DMS114 treated with DMSO at 0.1 percent for 48 hours (cell line): Measurements from ENCODE around the gene PARVA.

Source experiments
- DNase-seq: peaks from one replicate; lab custom pipeline; 2025; ENCODE audit not compliant: unreplicated experiment; lab: John Stamatoyannopoulos, UW

Gene PARVA

DNA sequence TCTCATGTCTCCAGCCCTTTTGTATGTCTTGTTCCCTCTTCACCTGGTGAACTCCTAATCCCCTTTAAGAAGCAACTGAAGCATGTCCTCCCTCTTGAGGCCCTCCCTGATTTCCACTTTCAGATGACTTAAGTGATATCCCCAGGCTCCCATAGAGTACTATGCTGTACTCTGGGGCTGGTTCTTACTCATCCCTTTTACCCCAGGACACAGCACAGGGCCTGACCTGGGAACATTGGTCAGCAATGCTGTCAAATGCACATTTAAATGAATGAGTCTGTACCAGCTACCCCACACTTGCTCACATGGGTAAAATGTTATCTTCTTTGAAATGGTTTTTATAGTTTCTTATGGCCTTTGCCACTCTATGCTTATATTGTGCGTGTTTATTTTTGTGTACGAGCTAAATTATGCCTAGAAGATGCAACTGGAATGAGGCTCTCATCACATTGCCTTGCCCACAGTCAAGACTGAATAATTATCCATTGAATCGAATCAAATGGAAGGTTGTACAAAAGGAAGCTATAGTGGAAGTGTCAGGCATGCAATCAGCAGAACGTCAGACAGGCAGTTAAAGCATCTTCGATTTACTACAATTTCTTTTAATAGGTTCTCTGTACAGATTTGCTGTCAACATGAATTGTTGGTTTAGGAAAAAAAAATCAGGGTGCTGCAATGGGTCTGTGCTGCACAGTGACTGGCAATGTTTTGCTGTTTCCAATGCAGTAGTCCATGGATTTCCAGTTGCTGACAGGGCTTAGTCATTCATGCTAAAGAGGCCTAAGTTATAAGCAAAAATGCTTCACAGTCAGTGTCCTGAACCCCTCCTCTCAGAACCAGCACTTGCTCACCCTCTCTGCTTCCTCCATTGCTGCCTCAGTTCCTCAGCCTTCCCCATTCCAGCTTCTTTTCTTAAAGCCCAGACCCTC is 79.5 kb downstream of the PARVA start:
- DNase-seq, result no peak

- no peak for DNase-seq
Measured at GRCh38 chr11:12458042-12458441, 80.7 kb downstream of the PARVA start.

DNA sequence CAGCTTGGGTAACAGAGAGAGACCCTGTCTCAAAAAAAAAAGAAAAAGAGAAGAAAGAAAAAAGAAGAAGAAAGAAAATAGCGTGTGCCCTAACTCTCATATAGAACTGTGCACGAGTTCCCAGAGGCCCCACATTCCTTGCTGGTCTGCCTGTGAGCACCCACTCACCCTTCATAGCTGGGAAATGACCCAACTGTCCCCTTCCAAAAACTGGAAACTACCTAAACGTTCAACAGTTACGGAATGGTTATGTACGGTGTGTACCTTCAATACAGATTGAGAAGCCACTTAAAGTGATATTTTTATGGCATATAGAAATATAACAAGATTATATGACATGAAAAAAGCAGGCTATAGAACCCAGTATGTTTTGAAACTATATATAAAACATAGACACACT is 82.0 kb downstream of the PARVA start:
- no peak for DNase-seq

DNA sequence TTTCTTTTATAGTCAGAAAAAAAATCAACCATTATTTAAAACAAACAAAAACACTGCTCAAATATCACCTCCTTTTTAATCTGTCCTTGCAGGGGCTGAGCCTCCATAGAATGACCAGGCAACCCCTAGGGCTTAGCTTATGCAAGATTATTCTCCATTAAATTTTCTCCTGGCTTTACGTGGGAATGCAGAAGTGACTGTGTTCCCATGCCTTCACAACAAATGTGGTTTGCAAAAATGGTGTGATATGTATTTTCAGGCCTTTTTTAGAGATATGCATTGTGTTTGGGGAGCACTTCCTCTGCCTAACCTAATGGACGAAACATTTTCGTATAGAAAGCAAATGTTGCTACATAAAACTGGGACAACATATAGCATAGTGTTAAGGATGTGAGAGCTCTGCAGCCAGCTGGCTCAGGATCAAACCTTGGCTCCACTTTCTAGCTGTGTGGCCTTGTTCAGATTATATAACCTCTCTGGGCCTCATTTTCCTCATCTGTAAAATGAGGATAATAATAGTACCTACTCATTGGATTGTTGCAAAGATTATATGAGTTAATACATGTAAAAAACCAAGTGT is 82.6 kb downstream of the PARVA start:
- DNase-seq, result no peak

GRCh38 chr11:12460466-12460865 is 83.1 kb downstream of the PARVA start:
- DNase-seq, result no peak

- DNase-seq, result no peak
Measured at GRCh38 chr11:12461516-12461915, 84.1 kb downstream of the PARVA start.

DNA sequence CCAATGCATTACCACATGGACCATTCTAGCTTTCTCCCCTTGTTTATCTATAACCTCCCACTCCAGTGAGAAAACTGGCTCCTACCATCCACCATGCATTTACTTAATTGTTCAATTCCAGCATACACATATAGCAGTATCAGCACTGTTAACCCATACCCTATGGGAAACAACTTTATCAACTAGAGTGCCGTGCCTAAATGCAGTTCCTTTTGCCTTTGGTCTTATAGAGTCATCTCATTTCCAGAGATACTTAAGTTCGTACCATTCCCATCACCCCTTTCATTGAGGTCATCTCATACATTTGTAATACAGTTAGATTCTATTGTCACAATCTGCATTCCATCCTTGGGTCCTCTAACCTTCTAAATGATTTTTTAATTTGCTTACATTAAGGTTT is 86.9 kb downstream of the PARVA start:
- DNase-seq, result no peak

DNA sequence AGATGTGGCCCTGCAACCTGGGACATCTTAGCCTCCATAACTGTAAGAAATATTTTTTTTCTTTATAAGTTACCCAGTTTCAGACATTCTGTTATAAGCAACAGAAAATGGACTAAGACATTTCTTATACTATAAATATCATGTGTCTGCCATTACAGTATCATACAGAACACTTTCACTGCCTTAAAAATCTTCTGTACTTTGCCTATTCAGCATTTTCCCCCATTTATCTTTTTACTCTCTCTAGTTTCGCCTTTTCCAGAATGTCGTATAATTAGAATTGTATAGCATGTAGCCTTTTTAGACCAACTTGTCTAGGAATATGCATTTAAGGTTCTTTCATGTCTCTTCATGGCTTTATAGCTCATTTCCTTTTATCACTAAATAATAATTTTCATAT is 88.0 kb downstream of the PARVA start:
- DNase-seq, result no peak

DNA sequence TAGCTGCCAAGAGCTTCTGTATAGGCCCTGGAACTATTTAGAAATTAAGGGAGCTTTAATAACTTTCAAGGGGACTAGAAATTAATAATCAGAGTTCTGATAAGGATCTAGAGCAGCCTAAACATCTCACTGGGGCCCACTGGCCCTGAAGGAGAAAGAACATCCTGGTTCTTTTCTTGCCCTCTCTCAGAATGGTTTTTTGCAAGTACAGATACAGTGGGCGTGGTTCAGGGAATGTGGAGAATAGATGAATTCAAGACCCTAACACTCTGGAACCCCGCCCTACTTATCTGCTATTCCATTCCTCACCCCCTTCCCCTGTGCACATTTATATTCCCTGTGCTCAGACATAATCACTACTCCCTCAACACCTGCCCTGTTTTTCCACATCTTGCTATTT is 90.2 kb downstream of the PARVA start:
- DNase-seq, result no peak

DNA sequence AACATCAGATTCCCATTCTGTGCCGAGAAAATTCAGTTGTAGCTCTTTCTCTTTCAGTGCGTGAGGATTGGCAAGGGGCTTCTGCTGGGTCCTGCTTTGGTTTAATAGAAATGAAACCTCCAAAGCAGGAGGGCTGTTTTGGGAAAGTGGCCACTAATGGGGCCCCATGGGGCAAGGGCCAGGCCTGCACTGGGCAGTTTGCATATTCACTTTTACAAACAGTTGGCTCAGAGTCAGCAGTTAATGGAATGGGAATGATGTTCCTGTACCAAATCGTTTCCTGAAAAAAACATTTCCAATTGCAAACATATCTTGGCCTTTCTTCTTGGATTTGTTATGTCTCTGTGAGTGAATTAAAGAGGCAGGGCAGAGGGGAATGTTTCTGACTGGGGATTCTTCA is 92.1 kb downstream of the PARVA start:
- no peak for DNase-seq

- no peak for DNase-seq
Measured at GRCh38 chr11:12470236-12470635, 92.9 kb downstream of the PARVA start.

DNA sequence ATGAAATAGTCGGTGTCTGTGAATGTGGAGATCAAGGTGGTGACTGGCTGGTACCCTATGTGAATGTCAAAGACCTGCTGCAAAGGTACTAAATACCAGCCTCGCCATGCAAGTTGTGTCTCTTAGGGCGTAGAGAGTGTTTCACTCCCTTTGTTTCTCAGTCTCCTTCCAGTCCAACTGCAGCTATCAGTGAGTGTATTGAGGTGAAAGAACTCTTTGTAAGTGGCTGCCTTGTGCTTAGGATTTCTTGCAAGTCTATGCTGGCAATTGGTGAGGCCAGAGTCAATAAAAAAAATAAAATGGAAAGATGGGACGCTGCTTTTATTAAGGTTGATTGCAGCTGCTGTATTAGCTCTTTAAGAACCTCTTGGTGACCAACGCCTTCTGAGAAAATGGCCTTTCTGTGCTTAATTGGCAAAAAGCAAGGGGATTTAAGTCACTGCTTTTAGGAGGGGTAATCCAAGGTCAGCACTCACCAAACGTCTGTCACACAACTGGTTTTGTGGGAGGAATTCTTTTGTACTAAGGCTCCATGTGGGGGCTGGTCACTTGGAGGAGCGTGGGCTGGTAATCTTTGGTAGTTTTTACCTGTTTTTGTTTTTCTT is 95.1 kb downstream of the PARVA start:
- DNase-seq, result no peak

- no peak for DNase-seq
Measured at GRCh38 chr11:12473381-12473780, 96.0 kb downstream of the PARVA start.

DNA sequence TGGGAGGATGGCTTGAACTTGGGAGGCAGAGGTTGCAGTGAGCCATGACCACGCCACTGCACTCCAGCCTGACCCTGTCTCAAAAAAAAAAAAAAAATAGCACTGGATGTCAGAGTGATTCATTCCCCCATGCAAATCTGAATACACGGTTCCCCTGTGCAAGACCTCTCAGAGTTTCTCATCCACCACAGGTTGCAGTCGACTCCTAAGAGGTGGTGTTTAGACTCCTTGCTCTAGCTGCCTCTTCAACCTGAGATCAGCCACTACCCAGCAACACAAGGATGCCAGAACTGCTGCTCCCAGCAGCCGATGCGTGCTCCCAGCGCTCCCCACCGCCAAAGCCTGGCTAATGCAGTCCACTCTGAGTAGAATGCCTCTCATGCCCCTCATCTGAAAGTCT is 97.5 kb downstream of the PARVA start:
- DNase-seq, result no peak

GRCh38 chr11:12478743-12479142 is 101.4 kb downstream of the PARVA start:
- DNase-seq, result no peak

GRCh38 chr11:12480401-12480800 is 103.0 kb downstream of the PARVA start:
- no peak for DNase-seq

- no peak for DNase-seq
Measured at GRCh38 chr11:12482839-12483238, 105.5 kb downstream of the PARVA start.

GRCh38 chr11:12483604-12484003 is 106.2 kb downstream of the PARVA start:
- no peak for DNase-seq

DNA sequence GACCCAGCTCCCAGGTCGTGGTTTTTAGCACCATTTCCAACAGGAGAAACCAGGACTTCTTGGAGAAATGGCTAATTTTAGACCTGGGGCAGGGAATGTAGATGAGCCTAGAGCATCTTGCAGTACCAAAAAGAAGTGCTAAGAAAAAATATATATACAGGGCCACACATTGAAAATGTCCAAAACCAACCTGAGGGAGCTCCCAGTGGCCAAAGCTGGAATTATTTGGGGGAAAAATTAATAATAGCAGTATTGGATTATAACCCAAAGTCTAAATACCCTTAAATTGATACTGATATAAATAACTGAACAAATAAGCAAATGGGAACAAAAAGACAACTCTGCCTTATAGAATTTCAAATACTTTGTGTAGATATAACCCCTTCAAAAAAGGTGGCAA is 108.0 kb downstream of the PARVA start:
- DNase-seq, result no peak

DNA sequence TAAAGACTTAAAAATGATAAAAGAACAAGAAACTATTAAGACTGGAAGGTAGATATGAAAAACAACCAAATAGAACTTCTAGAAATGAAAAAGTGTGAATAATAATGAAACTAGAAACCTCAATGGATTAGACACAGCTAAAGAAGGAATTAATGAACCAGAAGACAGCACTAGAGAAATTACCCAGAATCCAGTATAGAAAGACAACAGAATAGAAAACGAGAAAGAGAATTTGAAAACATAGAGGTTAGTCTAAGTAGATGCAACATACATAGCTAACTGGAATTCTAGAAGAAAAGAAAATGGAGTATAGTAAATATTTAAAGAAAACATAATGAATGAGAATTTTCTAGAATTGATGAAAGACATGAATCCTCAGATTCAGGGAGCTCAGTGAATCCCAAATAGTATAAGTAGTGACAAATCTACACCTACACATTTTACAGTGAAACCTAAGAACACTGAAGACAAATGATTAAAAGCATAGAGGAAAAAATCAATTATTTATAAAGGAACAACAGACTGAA is 111.9 kb downstream of the PARVA start:
- DNase-seq, result no peak

DNA sequence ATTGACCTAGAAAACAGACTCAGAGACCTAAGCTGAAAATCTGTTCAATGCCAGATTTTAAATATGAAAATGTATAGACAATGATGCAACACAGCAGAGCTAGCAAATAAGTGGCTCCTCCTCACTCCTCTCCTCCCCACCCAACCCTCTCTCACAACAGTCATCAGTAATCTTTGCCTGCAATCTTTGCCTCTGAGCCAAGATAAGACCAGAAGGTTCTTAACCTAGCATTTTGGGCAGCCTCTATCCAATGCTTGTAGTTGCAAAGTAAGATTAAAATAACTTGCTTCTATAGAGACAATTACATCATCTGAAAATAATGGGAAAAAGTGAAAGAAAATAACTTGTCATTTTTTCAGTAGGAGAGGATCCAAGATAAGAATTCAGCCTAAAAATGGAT is 117.3 kb downstream of the PARVA start:
- no peak for DNase-seq
